ENCODE results near the gene KAT2B. TPM values are rescaled to one million over a fixed set of nuclear protein-coding genes. Genes with fewer than 3 reads are reported as not detected.

The KAT2B gene
- total RNA-seq, 1 experiment from 2014 or later = 45.8 TPM

DNA sequence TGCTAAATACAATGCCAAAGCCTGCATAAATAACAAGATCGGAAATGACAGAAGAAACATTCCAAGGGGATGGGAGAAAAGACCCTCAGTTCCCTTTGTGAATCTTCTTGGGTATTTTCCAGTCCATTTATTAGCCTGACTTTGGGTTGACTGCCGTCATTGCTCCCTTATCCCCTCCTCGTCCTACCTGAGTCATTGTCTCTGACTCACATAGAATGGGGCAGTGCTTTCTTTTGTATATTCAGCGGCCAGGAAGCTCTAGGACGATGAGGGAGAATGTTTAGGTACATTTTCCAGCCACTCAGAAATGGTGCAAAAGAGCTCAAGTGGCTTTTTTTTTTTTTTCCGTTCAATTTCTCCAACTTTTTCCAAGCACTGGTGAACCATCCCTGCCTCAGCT, 71.6 kb downstream of the KAT2B start:
- H3K27ac ChIP-seq (ENCODE audit: low read length) = no peak overlapping the region
- no peak overlapping the region for H2AFZ ChIP-seq (ENCODE audit: low read length)
- no peak overlapping the region for H3K9ac ChIP-seq (ENCODE audit: low read length)
- peaks cover 19% of the 10 kb centered on the region for H3K36me3 ChIP-seq (ENCODE audit: insufficient read depth, low read length)
- no peak overlapping the region for H3K4me3 ChIP-seq (ENCODE audit: low read length)
- H3K27me3 ChIP-seq (ENCODE audit: low read length) = no peaks in the 10 kb centered on the region
- no peaks in the 10 kb centered on the region for H3K9me2 ChIP-seq (replicated peaks; ENCODE audit: insufficient read depth, low read length)
- H3K79me2 ChIP-seq (ENCODE audit: low read length) = peaks cover 9% of the 10 kb centered on the region
- no peaks in the 10 kb centered on the region for H3K9me3 ChIP-seq (ENCODE audit: low read length)
- no peak for DNase-seq
- H3K4me2 ChIP-seq (ENCODE audit: low read depth, low read length, poor library complexity, severe bottlenecking) = no peak overlapping the region
- no peaks in the 10 kb centered on the region for H4K20me1 ChIP-seq (ENCODE audit: insufficient read depth, low read depth, low read length)
- peaks cover 45% of the 10 kb centered on the region for H3K4me1 ChIP-seq (ENCODE audit: low read length)

DNA sequence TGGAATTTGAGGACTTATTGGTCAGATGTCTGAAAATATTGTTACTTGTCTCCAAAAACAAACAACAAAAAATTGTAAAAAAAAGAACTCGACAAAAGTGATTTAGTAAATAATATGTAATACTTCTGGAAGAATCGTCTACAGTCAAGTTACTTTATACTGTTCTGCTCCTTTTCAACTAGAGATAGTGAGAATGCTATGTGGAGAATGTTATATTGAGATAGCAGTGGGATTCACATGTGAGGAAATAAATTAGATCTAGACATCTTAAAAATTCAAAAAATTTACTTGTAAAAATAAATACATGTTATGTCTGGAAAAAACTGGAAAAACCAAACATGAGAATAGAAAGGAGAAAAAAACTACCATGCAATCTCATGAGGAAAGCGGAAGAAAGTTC, 80.8 kb downstream of the KAT2B start:
- Histone ChIP-seq H3K27ac (ENCODE audit: low read length) (no peak overlapping the region), H3K4me2 (ENCODE audit: low read depth, low read length, poor library complexity, severe bottlenecking) (no peak overlapping the region), H3K9me2 (replicated peaks; ENCODE audit: insufficient read depth, low read length) (no peaks in the 10 kb centered on the region), H3K36me3 (ENCODE audit: insufficient read depth, low read length) (peaks cover 44% of the 10 kb centered on the region), H3K4me3 (ENCODE audit: low read length) (no peak overlapping the region), H3K9ac (ENCODE audit: low read length) (no peak overlapping the region), H3K27me3 (ENCODE audit: low read length) (no peaks in the 10 kb centered on the region), H4K20me1 (ENCODE audit: insufficient read depth, low read depth, low read length) (no peaks in the 10 kb centered on the region), H3K9me3 (ENCODE audit: low read length) (no peaks in the 10 kb centered on the region), H2AFZ (ENCODE audit: low read length) (no peak overlapping the region), H3K4me1 (ENCODE audit: low read length) (peaks cover 16% of the 10 kb centered on the region), H3K79me2 (ENCODE audit: low read length) (peaks cover 8% of the 10 kb centered on the region; the same call in 1 of the 2 replicates)
- no peak for DNase-seq

DNA sequence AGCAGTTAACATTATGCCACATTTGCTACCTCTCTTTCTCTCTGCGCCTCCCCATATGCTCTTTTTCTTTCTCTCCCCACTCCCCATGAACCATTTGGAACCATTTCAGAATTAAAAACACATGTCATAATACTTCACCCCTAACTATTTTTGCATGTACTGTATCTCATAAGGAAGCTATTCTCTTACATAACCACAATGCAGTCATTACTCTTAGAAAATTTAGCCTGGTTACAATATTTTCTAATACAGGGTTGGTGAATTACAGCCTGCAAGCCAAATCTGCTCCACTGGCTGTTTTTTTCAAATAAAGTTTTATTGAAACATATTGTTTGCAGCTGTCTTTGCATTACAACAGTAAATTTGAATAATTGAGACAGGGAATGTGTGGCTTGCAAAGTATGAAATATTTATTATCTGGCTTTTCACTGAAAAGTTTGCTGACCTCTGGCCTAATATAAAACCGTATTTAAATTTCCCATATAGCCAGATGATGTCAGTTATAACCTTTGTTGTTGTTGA, 82.9 kb downstream of the KAT2B start:
- no peaks in the 10 kb centered on the region for H4K20me1 ChIP-seq (ENCODE audit: insufficient read depth, low read depth, low read length)
- no peak for DNase-seq
- H3K36me3 ChIP-seq (ENCODE audit: insufficient read depth, low read length) = peaks cover 30% of the 10 kb centered on the region
- H3K9me3 ChIP-seq (ENCODE audit: low read length) = no peaks in the 10 kb centered on the region
- H3K9ac ChIP-seq (ENCODE audit: low read length) = no peak overlapping the region
- H3K9me2 ChIP-seq (replicated peaks; ENCODE audit: insufficient read depth, low read length) = no peaks in the 10 kb centered on the region
- H3K4me1 ChIP-seq (ENCODE audit: low read length) = peaks cover 27% of the 10 kb centered on the region
- no peak overlapping the region for H3K4me2 ChIP-seq (ENCODE audit: low read depth, low read length, poor library complexity, severe bottlenecking)
- no peak overlapping the region for H3K4me3 ChIP-seq (ENCODE audit: low read length)
- no peaks in the 10 kb centered on the region for H3K79me2 ChIP-seq (ENCODE audit: low read length)
- H3K27me3 ChIP-seq (ENCODE audit: low read length) = no peaks in the 10 kb centered on the region
- no peak overlapping the region for H2AFZ ChIP-seq (ENCODE audit: low read length)
- H3K27ac ChIP-seq (ENCODE audit: low read length) = 0 out of 2 replicates have a peak overlapping the region, but pooled peaks have one; percentile 24

DNA sequence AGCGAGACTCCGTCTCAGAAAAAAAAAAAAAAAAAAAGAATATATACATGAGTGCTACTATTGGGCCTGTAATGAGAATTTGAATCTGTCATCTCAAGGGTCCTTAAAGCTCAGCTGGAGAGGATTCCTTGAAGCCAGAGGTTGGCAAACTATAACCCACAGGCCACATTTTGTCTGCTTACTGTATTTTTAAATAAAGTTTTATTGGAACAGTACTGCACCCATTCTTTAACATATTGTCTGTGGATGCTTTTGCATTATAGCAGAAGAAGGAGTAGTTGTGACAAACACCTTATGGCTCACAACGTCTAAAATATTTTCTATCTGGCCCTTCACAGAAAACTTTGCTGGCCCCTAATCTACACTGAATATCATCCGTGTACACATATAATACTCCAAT, 85.0 kb downstream of the KAT2B start:
- Histone ChIP-seq H3K9me2 (replicated peaks; ENCODE audit: insufficient read depth, low read length) (no peaks in the 10 kb centered on the region), H2AFZ (ENCODE audit: low read length) (no peak overlapping the region), H3K27ac (ENCODE audit: low read length) (peak overlapping the region; percentile 95), H3K27me3 (ENCODE audit: low read length) (no peaks in the 10 kb centered on the region), H3K4me3 (ENCODE audit: low read length) (peak overlapping the region; percentile 57), H3K36me3 (ENCODE audit: insufficient read depth, low read length) (peaks cover 24% of the 10 kb centered on the region), H3K9me3 (ENCODE audit: low read length) (no peaks in the 10 kb centered on the region), H3K79me2 (ENCODE audit: low read length) (no peaks in the 10 kb centered on the region), H4K20me1 (ENCODE audit: insufficient read depth, low read depth, low read length) (no peaks in the 10 kb centered on the region), H3K4me1 (ENCODE audit: low read length) (peaks cover 27% of the 10 kb centered on the region), H3K4me2 (ENCODE audit: low read depth, low read length, poor library complexity, severe bottlenecking) (peak overlapping the region; percentile 71), H3K9ac (ENCODE audit: low read length) (peak overlapping the region; percentile 68)
- DNase-seq = peak; percentile 65

- Histone ChIP-seq H3K27ac (ENCODE audit: low read length) (peak overlapping the region; percentile 95), H4K20me1 (ENCODE audit: insufficient read depth, low read depth, low read length) (no peaks in the 10 kb centered on the region), H3K9me2 (replicated peaks; ENCODE audit: insufficient read depth, low read length) (no peaks in the 10 kb centered on the region), H3K4me2 (ENCODE audit: low read depth, low read length, poor library complexity, severe bottlenecking) (peak overlapping the region; percentile 71), H2AFZ (ENCODE audit: low read length) (peak overlapping the region; percentile 70; the same call in 1 of the 2 replicates), H3K4me3 (ENCODE audit: low read length) (peak overlapping the region; percentile 57), H3K9ac (ENCODE audit: low read length) (peak overlapping the region; percentile 68), H3K9me3 (ENCODE audit: low read length) (no peaks in the 10 kb centered on the region), H3K4me1 (ENCODE audit: low read length) (peaks cover 27% of the 10 kb centered on the region), H3K79me2 (ENCODE audit: low read length) (no peaks in the 10 kb centered on the region), H3K36me3 (ENCODE audit: insufficient read depth, low read length) (peaks cover 24% of the 10 kb centered on the region), H3K27me3 (ENCODE audit: low read length) (no peaks in the 10 kb centered on the region)
- peak; percentile 92 for DNase-seq
Measured at GRCh38 chr3:20125897-20126296, 85.7 kb downstream of the KAT2B start.

DNA sequence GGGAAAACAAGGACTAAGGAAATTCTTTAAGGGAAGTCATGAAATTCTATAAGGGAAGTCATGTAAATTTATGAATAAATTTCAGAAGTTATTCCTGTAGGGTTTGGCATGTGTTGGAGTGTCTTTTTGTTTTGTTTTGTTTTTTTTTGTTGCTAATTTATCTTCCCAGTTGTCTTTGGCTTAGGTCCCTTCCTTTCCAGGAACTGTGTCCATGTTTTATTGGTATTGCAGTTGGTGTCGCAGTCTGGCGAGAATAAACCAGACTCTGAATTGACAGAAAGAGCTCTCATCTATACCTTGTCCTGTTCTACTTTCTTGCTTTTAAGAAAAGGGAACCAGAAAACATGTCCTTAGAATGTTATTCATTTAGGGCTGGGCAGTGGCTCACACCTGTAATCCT, 88.1 kb downstream of the KAT2B start:
- no peak overlapping the region for H3K9ac ChIP-seq (ENCODE audit: low read length)
- peaks cover 23% of the 10 kb centered on the region for H3K4me1 ChIP-seq (ENCODE audit: low read length)
- no peaks in the 10 kb centered on the region for H3K9me2 ChIP-seq (replicated peaks; ENCODE audit: insufficient read depth, low read length)
- H2AFZ ChIP-seq (ENCODE audit: low read length) = no peak overlapping the region
- peaks cover 8% of the 10 kb centered on the region for H3K36me3 ChIP-seq (ENCODE audit: insufficient read depth, low read length)
- H3K4me3 ChIP-seq (ENCODE audit: low read length) = no peak overlapping the region
- H3K27me3 ChIP-seq (ENCODE audit: low read length) = no peaks in the 10 kb centered on the region
- H3K27ac ChIP-seq (ENCODE audit: low read length) = no peak overlapping the region
- H3K79me2 ChIP-seq (ENCODE audit: low read length) = no peaks in the 10 kb centered on the region
- no peaks in the 10 kb centered on the region for H4K20me1 ChIP-seq (ENCODE audit: insufficient read depth, low read depth, low read length)
- H3K9me3 ChIP-seq (ENCODE audit: low read length) = no peaks in the 10 kb centered on the region
- no peak overlapping the region for H3K4me2 ChIP-seq (ENCODE audit: low read depth, low read length, poor library complexity, severe bottlenecking)
- no peak for DNase-seq

DNA sequence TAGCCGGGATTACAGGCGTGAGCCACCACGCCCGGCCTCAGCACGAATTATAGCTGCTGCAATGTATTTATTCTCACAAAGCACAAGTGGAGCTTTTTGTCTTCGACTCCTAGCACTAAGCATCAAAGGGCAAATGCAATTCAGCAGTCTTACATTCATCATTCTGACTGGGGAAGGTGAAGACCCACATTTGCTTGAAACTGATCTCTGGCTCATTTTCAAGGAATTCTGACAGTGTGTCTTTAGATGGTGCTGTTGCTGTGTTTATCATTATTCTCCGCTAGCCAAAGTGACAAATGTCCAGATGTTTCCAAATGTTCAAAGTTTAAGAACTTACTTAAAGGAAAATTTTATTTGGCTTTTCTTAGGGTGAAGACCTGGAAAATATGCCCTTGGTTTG, 89.9 kb downstream of the KAT2B start:
- H3K36me3 ChIP-seq (ENCODE audit: insufficient read depth, low read length) = peaks cover 3% of the 10 kb centered on the region; the same call in 1 of the 2 replicates
- peaks cover 20% of the 10 kb centered on the region for H3K4me1 ChIP-seq (ENCODE audit: low read length)
- no peak overlapping the region for H3K27ac ChIP-seq (ENCODE audit: low read length)
- no peak overlapping the region for H3K9ac ChIP-seq (ENCODE audit: low read length)
- no peaks in the 10 kb centered on the region for H3K9me3 ChIP-seq (ENCODE audit: low read length)
- H3K27me3 ChIP-seq (ENCODE audit: low read length) = no peaks in the 10 kb centered on the region
- H3K9me2 ChIP-seq (replicated peaks; ENCODE audit: insufficient read depth, low read length) = no peaks in the 10 kb centered on the region
- no peak overlapping the region for H3K4me3 ChIP-seq (ENCODE audit: low read length)
- H4K20me1 ChIP-seq (ENCODE audit: insufficient read depth, low read depth, low read length) = no peaks in the 10 kb centered on the region
- H3K4me2 ChIP-seq (ENCODE audit: low read depth, low read length, poor library complexity, severe bottlenecking) = no peak overlapping the region
- H3K79me2 ChIP-seq (ENCODE audit: low read length) = no peaks in the 10 kb centered on the region
- no peak overlapping the region for H2AFZ ChIP-seq (ENCODE audit: low read length)
- DNase-seq = no peak

DNA sequence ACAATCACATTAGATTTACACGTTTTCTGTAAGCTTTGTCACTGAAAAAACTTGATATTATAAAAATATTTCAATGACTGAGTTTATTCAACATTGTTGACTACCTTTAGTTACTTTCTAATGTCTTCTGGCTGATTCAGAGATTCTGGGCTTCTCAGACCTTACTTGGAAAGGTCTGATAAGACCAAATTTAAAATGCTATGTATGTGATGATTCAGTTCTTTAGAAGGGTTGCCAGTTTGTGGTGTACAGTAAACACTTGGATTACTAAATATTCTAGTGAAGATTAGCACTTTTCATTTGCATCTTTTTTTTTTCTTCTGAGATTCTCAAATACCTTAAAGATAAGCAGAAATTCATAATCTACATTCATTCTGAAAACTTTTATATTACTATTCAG, 96.0 kb downstream of the KAT2B start:
- Histone ChIP-seq H3K4me3 (ENCODE audit: low read length) (no peak overlapping the region), H3K27ac (ENCODE audit: low read length) (no peak overlapping the region), H3K9me3 (ENCODE audit: low read length) (no peaks in the 10 kb centered on the region), H3K4me2 (ENCODE audit: low read depth, low read length, poor library complexity, severe bottlenecking) (no peak overlapping the region), H3K79me2 (ENCODE audit: low read length) (no peaks in the 10 kb centered on the region), H2AFZ (ENCODE audit: low read length) (no peak overlapping the region), H3K36me3 (ENCODE audit: insufficient read depth, low read length) (peaks cover 14% of the 10 kb centered on the region; the same call in 1 of the 2 replicates), H3K4me1 (ENCODE audit: low read length) (peaks cover 11% of the 10 kb centered on the region), H4K20me1 (ENCODE audit: insufficient read depth, low read depth, low read length) (no peaks in the 10 kb centered on the region), H3K27me3 (ENCODE audit: low read length) (no peaks in the 10 kb centered on the region), H3K9ac (ENCODE audit: low read length) (no peak overlapping the region), H3K9me2 (replicated peaks; ENCODE audit: insufficient read depth, low read length) (no peaks in the 10 kb centered on the region)
- no peak for DNase-seq
